Gastrocnemius medialis (tissue), 4 donors: ENCODE results near the gene DHRS7B. TPM values are rescaled to one million over a fixed set of nuclear protein-coding genes. Genes with fewer than 3 reads are reported as not detected.
A peak's percentile ranks its signal among the peaks of the same experiment; 100 is the strongest.

ENCODE experiments used
- ATAC-seq, 2 donors: fragments of 150-250 bp; one replicate each; pipeline ENCODE4 v1.9.1; 2016
- DNase-seq, 2 donors: peaks; one replicate each; pipeline ENCODE4 v3.0.0-alpha.2; 2019
- H3K27ac ChIP-seq, 4 donors: fragments of 200-600 bp; sonication (generic); 1 replicate in 1 of 4; 2 replicates in 3 of 4; pipeline ENCODE4 v1.5.1; 2016 to 2018; ENCODE audit warnings: mild to moderate bottlenecking in 2 of 4, moderate library complexity in 1 of 4
- H3K27me3 ChIP-seq, 3 donors: fragments of 200-600 bp; sonication (generic) in 2 of 3; 1 replicate in 1 of 3; 2 replicates in 2 of 3; pipeline versions ENCODE4 v1.5.1 to v1.6.0; 2016 to 2019; ENCODE audit warnings: mild to moderate bottlenecking in 1 of 3, moderate library complexity in 1 of 3
- H3K36me3 ChIP-seq, 2 donors: fragments of 200-600 bp; sonication (generic) in 1 of 2; one replicate each; pipeline ENCODE4 v1.5.1; 2017 to 2018
- H3K4me1 ChIP-seq, 2 donors: fragments of 200-600 bp; sonication (generic) in 1 of 2; one replicate each; pipeline ENCODE4 v1.5.1; 2016 to 2017; ENCODE audit warnings: mild to moderate bottlenecking in 2 of 2
- H3K4me3 ChIP-seq, 4 donors: fragments of 200-600 bp; sonication (generic) in 3 of 4; 1 replicate in 1 of 4; 2 replicates in 3 of 4; pipeline ENCODE4 v1.5.1; 2016 to 2019; ENCODE audit warnings: mild to moderate bottlenecking in 2 of 4
- H3K9me3 ChIP-seq, 3 donors: fragments of 200-600 bp; sonication (generic) in 2 of 3; 1 replicate in 1 of 3; 2 replicates in 2 of 3; pipeline ENCODE4 v1.5.1; 2016 to 2019
- CTCF ChIP-seq, 5 experiments: fragments of 450-650 bp in 3 of 5; fragments of 200-600 bp in 2 of 5; sonication (generic) in 2 of 5; IDR thresholded peaks in 4 of 5; conservative IDR thresholded peaks in 1 of 5; 1 replicate in 4 of 5; 2 replicates in 1 of 5; pipeline ENCODE4 v1.5.1; 2016 to 2019; ENCODE audit warnings: antibody characterized with exemption in 5 of 5, mild to moderate bottlenecking in 3 of 5, moderate library complexity in 3 of 5
- POLR2A ChIP-seq, 2 donors: fragments of 450-650 bp; IDR thresholded peaks; one replicate each; pipeline ENCODE4 v1.6.1; 2017; ENCODE audit warnings: antibody characterized with exemption in 2 of 2, mild to moderate bottlenecking in 2 of 2, moderate library complexity in 2 of 2
- in situ Hi-C, 4 donors: fragments of 200-750 bp; cut with MboI; loops; one replicate each; pipeline versions ENCODE4 v1.15.0 to v1.8.0; 2017; ENCODE audit warnings: low sequenced_read_pairs in 4 of 4
- intact Hi-C: fragments of 100-400 bp; cut with DNase I; formaldehyde crosslinking; loops from one replicate; pipeline ENCODE4 v1.15.1; 2023; ENCODE audit warnings: low total_unique reads
- total RNA-seq, 4 donors: library from RNA; depleted of rRNA; stranded (reverse); fragments of >200 nt; gene quantifications; one replicate each; pipeline versions ENCODE4 v1.1.0 to v1.2.3, GENCODE V29; 2016

DHRS7B gene
- total RNA-seq, 4 donors from 2014 or later = 35.7 to 73.2 (median 43.2) TPM

GRCh38 chr17:21183468-21183867 is 56.7 kb downstream of the DHRS7B start:
- TF ChIP-seq POLR2A (IDR thresholded peaks at IDR 0.05) (no peak), CTCF (IDR thresholded peaks at IDR 0.05 in 4 of 5, conservative IDR thresholded peaks at IDR 0.05 in 1 of 5) (no peak)
- Histone ChIP-seq H3K4me3 (no peak overlapping the region), H3K27ac (peak overlapping the region; percentile 30 to 94 (median 56)), H3K27me3 (no peaks in the 10 kb centered on the region), H3K36me3 (peaks cover 0 to 30% of the 10 kb centered on the region in 2 donors), H3K4me1 (peaks cover 32 to 39% of the 10 kb centered on the region in 2 donors), H3K9me3 (no peaks in the 10 kb centered on the region)
- intact Hi-C loops = no loop called here
- in situ Hi-C loops = no loop called here
- ATAC-seq = peak; percentile 37 to 77
- no peak for DNase-seq

- ATAC-seq (peak in 1 of 2 donors; percentile 33), DNase-seq (no peak)
- peaks cover 0 to 26% of the 10 kb centered on the region in 2 donors for H3K36me3 ChIP-seq
- TF ChIP-seq POLR2A (IDR thresholded peaks at IDR 0.05) = no peak
- no peak for TF ChIP-seq CTCF (IDR thresholded peaks at IDR 0.05 in 4 of 5, conservative IDR thresholded peaks at IDR 0.05 in 1 of 5)
- intact Hi-C loops (no loop called here), in situ Hi-C loops (no loop called here)
- no peaks in the 10 kb centered on the region for H3K9me3 ChIP-seq
- H3K4me1 ChIP-seq = peaks cover 37 to 46% of the 10 kb centered on the region in 2 donors
- H3K27me3 ChIP-seq = no peaks in the 10 kb centered on the region
- peak overlapping the region in 3 of 4 donors; percentile 4 to 94 (median 65) for H3K27ac ChIP-seq
- no peak overlapping the region for H3K4me3 ChIP-seq
Observed at GRCh38 chr17:21184570-21184969, 57.8 kb downstream of the DHRS7B start.

GRCh38 chr17:21185061-21185460 is 58.3 kb downstream of the DHRS7B start:
- TF ChIP-seq POLR2A (IDR thresholded peaks at IDR 0.05) (no peak), CTCF (IDR thresholded peaks at IDR 0.05 in 4 of 5, conservative IDR thresholded peaks at IDR 0.05 in 1 of 5) (no peak)
- intact Hi-C loops = no loop called here
- Histone ChIP-seq H3K27me3 (no peaks in the 10 kb centered on the region), H3K4me3 (no peak overlapping the region), H3K36me3 (peaks cover 0 to 26% of the 10 kb centered on the region in 2 donors), H3K27ac (peak overlapping the region in 3 of 4 donors; percentile 4 to 94 (median 65)), H3K4me1 (peaks cover 40 to 50% of the 10 kb centered on the region in 2 donors), H3K9me3 (no peaks in the 10 kb centered on the region)
- DNase-seq = no peak
- in situ Hi-C loops = no loop called here
- peak; percentile 42 to 44 for ATAC-seq

- peaks cover 0 to 26% of the 10 kb centered on the region in 2 donors for H3K36me3 ChIP-seq
- in situ Hi-C loops = no loop called here
- ATAC-seq (no peak), DNase-seq (no peak)
- no peaks in the 10 kb centered on the region for H3K27me3 ChIP-seq
- H3K9me3 ChIP-seq = no peaks in the 10 kb centered on the region
- TF ChIP-seq CTCF (IDR thresholded peaks at IDR 0.05 in 4 of 5, conservative IDR thresholded peaks at IDR 0.05 in 1 of 5) = no peak
- no peak for TF ChIP-seq POLR2A (IDR thresholded peaks at IDR 0.05)
- H3K4me3 ChIP-seq = no peak overlapping the region
- intact Hi-C loops = no loop called here
- H3K4me1 ChIP-seq = peaks cover 40 to 64% of the 10 kb centered on the region in 2 donors
- peak overlapping the region; percentile 5 to 94 (median 44) for H3K27ac ChIP-seq
Observed at GRCh38 chr17:21186399-21187187, 59.8 kb downstream of the DHRS7B start.
